ENCODE data around the gene DOK6. TPM values are rescaled to one million over a fixed set of nuclear protein-coding genes. Genes with fewer than 3 reads are reported as not detected.

The DOK6 gene
- total RNA-seq, 1 donor from 2014 or later: 0.67 TPM

DNA sequence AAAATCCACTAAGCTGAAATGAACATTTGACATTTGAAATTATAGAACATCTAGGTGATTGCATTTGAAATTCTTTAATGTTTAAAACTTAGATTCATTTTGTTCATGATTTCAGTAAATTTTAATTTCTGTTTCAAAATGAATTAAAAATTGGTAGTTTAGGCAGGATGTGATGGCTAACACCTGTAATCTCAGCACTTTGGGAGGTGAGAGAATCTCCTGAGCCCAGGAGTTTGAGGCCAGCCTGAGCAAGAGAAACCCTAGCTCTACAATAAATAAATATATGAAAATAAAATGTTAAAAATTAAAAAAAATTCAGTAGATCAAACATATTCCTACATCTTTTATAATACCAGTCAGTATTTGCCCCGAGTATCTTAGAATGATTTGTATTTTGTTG lies 330.0 kb downstream of the DOK6 start:
- Histone ChIP-seq H3K27me3 (ENCODE audit: control insufficient read depth, insufficient read depth, low read length) (no peaks in the 10 kb centered on the region), H3K4me3 (ENCODE audit: low read depth, low read length) (no peak overlapping the region), H3K36me3 (ENCODE audit: control insufficient read depth, insufficient read depth, low read length) (no peaks in the 10 kb centered on the region)
- DNase-seq (ENCODE audit: low read depth): no peak
- TF ChIP-seq, protein P1, sequence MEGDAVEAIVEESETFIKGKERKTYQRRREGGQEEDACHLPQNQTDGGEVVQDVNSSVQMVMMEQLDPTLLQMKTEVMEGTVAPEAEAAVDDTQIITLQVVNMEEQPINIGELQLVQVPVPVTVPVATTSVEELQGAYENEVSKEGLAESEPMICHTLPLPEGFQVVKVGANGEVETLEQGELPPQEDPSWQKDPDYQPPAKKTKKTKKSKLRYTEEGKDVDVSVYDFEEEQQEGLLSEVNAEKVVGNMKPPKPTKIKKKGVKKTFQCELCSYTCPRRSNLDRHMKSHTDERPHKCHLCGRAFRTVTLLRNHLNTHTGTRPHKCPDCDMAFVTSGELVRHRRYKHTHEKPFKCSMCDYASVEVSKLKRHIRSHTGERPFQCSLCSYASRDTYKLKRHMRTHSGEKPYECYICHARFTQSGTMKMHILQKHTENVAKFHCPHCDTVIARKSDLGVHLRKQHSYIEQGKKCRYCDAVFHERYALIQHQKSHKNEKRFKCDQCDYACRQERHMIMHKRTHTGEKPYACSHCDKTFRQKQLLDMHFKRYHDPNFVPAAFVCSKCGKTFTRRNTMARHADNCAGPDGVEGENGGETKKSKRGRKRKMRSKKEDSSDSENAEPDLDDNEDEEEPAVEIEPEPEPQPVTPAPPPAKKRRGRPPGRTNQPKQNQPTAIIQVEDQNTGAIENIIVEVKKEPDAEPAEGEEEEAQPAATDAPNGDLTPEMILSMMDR (IDR thresholded peaks at IDR 0.05; ENCODE audit: insufficient read depth, low read length, poor library complexity, severe bottlenecking): no peak

DNA sequence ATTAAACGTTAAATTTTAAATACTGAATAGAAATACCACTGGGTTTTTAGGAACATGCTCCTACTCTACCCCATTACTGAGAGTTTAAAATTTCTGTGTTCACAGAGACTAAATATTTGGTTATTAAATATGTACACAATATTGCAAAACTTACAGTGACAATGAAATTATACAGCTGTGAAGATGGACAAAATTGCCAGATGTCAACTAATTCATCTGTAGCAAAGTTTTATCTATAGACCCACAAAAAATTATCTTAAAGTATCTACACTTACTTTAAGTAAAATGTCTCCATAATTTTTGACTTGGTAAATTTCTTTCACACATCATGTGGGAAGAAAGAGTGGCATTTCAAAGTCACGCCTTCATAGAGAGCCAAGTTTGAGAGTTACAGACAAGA lies 333.8 kb downstream of the DOK6 start:
- DNase-seq (ENCODE audit: low read depth): no peak
- no peak overlapping the region for H3K4me3 ChIP-seq (ENCODE audit: low read depth, low read length)
- TF ChIP-seq, protein P1 (IDR thresholded peaks at IDR 0.05; ENCODE audit: insufficient read depth, low read length, poor library complexity, severe bottlenecking): no peak
- no peaks in the 10 kb centered on the region for H3K27me3 ChIP-seq (ENCODE audit: control insufficient read depth, insufficient read depth, low read length)
- H3K36me3 ChIP-seq (ENCODE audit: control insufficient read depth, insufficient read depth, low read length): no peaks in the 10 kb centered on the region

DNA sequence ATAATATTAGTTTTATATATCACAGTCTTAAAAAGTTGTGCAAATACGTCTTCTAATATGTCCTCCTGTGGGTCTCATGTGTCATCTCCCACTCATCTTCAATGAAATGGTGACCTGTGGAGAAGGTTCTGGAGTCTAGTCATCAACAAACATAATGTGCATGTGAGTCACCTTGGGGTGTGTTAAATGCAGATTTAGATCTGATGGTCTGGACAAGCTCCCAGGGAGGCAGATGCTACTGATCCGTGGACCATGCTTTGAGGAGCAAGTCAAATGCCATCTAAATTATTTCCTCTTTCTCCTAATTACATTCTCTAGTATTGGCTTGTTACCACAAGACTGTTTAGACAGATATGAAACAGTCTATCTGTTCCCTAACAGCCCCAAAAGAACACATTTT lies 336.0 kb downstream of the DOK6 start:
- no peaks in the 10 kb centered on the region for H3K27me3 ChIP-seq (ENCODE audit: control insufficient read depth, insufficient read depth, low read length)
- TF ChIP-seq, protein P1 (IDR thresholded peaks at IDR 0.05; ENCODE audit: insufficient read depth, low read length, poor library complexity, severe bottlenecking): no peak
- DNase-seq (ENCODE audit: low read depth): no peak
- H3K36me3 ChIP-seq (ENCODE audit: control insufficient read depth, insufficient read depth, low read length): no peaks in the 10 kb centered on the region
- H3K4me3 ChIP-seq (ENCODE audit: low read depth, low read length): no peak overlapping the region

DNA sequence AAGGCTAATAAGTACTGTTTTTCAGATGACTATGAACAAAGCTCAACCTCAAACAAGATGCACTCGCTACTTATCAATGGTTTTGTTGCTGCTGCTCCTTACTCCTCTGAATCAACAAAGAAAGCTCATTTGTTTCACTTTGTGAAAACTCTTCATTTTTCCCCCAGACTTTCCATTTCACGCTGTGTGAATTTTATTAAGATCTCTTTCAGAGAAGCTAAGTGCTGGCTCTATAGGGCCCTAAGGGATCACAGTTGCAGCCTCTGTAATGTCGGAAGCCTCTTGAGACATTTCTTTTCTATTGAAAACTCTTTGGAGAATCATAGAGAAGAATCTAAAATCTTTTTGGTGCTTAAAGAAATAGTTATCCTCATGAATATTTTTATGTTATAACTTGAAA lies 337.2 kb downstream of the DOK6 start:
- TF ChIP-seq, protein P1 (IDR thresholded peaks at IDR 0.05; ENCODE audit: insufficient read depth, low read length, poor library complexity, severe bottlenecking): no peak
- Histone ChIP-seq H3K36me3 (ENCODE audit: control insufficient read depth, insufficient read depth, low read length) (no peaks in the 10 kb centered on the region), H3K4me3 (ENCODE audit: low read depth, low read length) (no peak overlapping the region), H3K27me3 (ENCODE audit: control insufficient read depth, insufficient read depth, low read length) (no peaks in the 10 kb centered on the region)
- DNase-seq (ENCODE audit: low read depth): no peak

DNA sequence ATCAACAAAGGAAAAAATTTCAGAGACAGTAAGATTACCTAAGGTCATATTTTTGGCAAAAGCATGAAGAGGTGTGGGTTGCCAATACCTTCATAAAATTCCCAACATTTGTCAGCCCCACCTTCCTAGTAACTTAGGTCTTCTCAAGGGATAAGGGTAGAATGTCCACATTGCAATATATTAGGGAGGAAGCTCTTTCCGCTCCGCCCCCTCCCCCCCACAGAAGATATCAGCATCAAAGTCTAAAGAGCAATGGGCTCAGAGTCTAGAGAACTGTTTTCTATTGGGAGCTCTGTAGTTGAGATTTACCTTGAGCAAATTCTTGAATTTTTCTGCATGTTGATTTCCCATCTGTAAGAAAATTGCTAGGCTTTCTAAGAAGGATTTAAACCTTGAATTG lies 346.7 kb downstream of the DOK6 start:
- Histone ChIP-seq H3K4me3 (ENCODE audit: low read depth, low read length) (no peak overlapping the region), H3K36me3 (ENCODE audit: control insufficient read depth, insufficient read depth, low read length) (no peaks in the 10 kb centered on the region), H3K27me3 (ENCODE audit: control insufficient read depth, insufficient read depth, low read length) (no peaks in the 10 kb centered on the region)
- TF ChIP-seq, protein P1 (IDR thresholded peaks at IDR 0.05; ENCODE audit: insufficient read depth, low read length, poor library complexity, severe bottlenecking): no peak
- no peak for DNase-seq (ENCODE audit: low read depth)

DNA sequence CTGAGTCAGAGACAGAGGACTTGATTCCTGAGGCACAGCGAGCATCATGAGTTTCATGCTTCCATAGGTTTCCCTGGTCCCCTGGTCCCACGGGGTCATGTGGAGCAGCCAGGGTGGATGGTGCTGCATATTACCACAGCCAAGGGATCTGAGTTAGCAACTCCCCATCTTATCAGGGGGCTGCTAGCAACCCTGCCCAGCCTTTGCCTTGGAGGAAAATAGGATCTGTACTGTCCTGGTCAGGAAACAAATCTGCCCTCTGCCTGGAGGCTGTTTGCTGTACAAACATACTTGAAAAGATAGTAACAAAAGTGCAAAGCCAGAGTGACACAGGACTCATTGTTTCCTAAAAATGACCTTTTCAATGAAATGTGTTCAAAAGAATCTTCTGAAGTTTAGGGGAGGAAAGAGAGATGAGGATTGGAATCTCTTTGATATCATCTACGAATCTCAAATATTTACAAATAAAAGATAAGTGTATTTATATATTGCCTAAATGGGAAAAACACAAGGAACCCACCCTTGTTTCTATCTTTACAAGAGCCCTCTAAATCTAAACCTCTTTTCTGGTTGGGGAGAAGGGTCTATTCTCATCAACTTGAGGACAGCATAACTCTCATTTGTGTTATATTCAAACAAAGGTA lies 352.2 kb downstream of the DOK6 start:
- no peaks in the 10 kb centered on the region for H3K36me3 ChIP-seq (ENCODE audit: control insufficient read depth, insufficient read depth, low read length)
- H3K4me3 ChIP-seq (ENCODE audit: low read depth, low read length): no peak overlapping the region

More for the DNA sequence above, 352.2 kb downstream of the DOK6 start:
- no peak for DNase-seq (ENCODE audit: low read depth)
- no peaks in the 10 kb centered on the region for H3K27me3 ChIP-seq (ENCODE audit: control insufficient read depth, insufficient read depth, low read length)
- TF ChIP-seq, protein P1 (IDR thresholded peaks at IDR 0.05; ENCODE audit: insufficient read depth, low read length, poor library complexity, severe bottlenecking): no peak

All from kidney epithelial cell (primary cell).